GM19452 (cell line): ENCODE data around the gene TCTN3.
"Not testable (repeated sequence)": the region's sequence is repeated elsewhere in the genome, so short reads cannot be mapped to it uniquely, and the experiment has no call there.

Experiments used
- ATAC-seq: cut with Tn5 transposase; IDR thresholded peaks from one replicate; pipeline ENCODE4 v1.9.1; 2021; ENCODE audit not compliant: unreplicated experiment

The TCTN3 gene

GRCh38 chr10:95637140-95637539 is 56.6 kb downstream of the TCTN3 start:
- no peak for ATAC-seq

GRCh38 chr10:95635319-95635733 is 58.4 kb downstream of the TCTN3 start:
- no peak for ATAC-seq

GRCh38 chr10:95628786-95629185 is 64.9 kb downstream of the TCTN3 start:
- no peak for ATAC-seq

GRCh38 chr10:95626500-95626899 is 67.2 kb downstream of the TCTN3 start:
- no peak for ATAC-seq

GRCh38 chr10:95620415-95620814 is 73.3 kb downstream of the TCTN3 start:
- ATAC-seq = not testable (repeated sequence)

- no peak for ATAC-seq
Measured at GRCh38 chr10:95618101-95618500, 75.6 kb downstream of the TCTN3 start.

GRCh38 chr10:95616446-95616845 is 77.3 kb downstream of the TCTN3 start:
- no peak for ATAC-seq
